Vagina (tissue), 2 donors: ENCODE measurements around the gene STK32B. TPM values are rescaled to one million over a fixed set of nuclear protein-coding genes. Genes with fewer than 3 reads are reported as not detected.

ENCODE experiments used
- DNase-seq, 2 donors: peaks; one replicate each; pipeline ENCODE4 v3.0.0-alpha.2; 2017; ENCODE audit errors: extremely low spot score in 2 of 2
- H3K27ac ChIP-seq: fragments of 200-600 bp; sonication (generic); one replicate; pipeline ENCODE4 v1.5.1; 2019
- H3K27me3 ChIP-seq: fragments of 200-600 bp; sonication (generic); one replicate; pipeline ENCODE4 v1.5.1; 2019
- H3K36me3 ChIP-seq, 2 donors: fragments of 200-600 bp; sonication (generic); one replicate each; pipeline ENCODE4 v1.5.1; 2017 to 2019
- H3K4me1 ChIP-seq: fragments of 200-600 bp; sonication (generic); one replicate; pipeline ENCODE4 v1.5.1; 2019
- H3K4me3 ChIP-seq, 2 donors: fragments of 200-600 bp; sonication (generic); 1 replicate in 1 of 2; 2 replicates in 1 of 2; pipeline ENCODE4 v1.5.1; 2016 to 2019
- H3K9me3 ChIP-seq: fragments of 200-600 bp; sonication (generic); one replicate; pipeline ENCODE4 v1.5.1; 2019
- POLR2A ChIP-seq, 2 donors: fragments of 450-650 bp; IDR thresholded peaks; one replicate each; pipeline ENCODE4 v1.6.1; 2017; ENCODE audit warnings: antibody characterized with exemption in 2 of 2, mild to moderate bottlenecking in 2 of 2, moderate library complexity in 2 of 2
- POLR2AphosphoS5 ChIP-seq, 2 donors: sonication (generic); formaldehyde crosslinking; IDR thresholded peaks; one replicate each; pipeline ENCODE4 v1.9.0; 2017; ENCODE audit warnings: antibody characterized with exemption in 2 of 2, mild to moderate bottlenecking in 2 of 2, low read depth in 1 of 2; ENCODE audit not compliant: insufficient read depth in 1 of 2
- intact Hi-C: fragments of 100-400 bp; cut with DNase I; formaldehyde crosslinking; loops from one replicate; pipeline ENCODE4 v1.15.1; 2023
- total RNA-seq: library from RNA; depleted of rRNA; stranded (reverse); fragments of >200 nt; gene quantifications from one replicate; pipeline ENCODE4 v1.2.3, GENCODE V29; 2016
- TF ChIP-seq, protein P1 (sequence below), 3 experiments: fragments of 450-650 bp in 2 of 3; fragments of 200-600 bp in 1 of 3; sonication (generic) in 1 of 3; IDR thresholded peaks; one replicate each; pipeline ENCODE4 v1.5.1; 2017 to 2019; ENCODE audit warnings: antibody characterized with exemption in 3 of 3, mild to moderate bottlenecking in 2 of 3, moderate library complexity in 2 of 3

The STK32B gene
- total RNA-seq, 1 donor from 2014 or later, result 6.4 TPM

DNA sequence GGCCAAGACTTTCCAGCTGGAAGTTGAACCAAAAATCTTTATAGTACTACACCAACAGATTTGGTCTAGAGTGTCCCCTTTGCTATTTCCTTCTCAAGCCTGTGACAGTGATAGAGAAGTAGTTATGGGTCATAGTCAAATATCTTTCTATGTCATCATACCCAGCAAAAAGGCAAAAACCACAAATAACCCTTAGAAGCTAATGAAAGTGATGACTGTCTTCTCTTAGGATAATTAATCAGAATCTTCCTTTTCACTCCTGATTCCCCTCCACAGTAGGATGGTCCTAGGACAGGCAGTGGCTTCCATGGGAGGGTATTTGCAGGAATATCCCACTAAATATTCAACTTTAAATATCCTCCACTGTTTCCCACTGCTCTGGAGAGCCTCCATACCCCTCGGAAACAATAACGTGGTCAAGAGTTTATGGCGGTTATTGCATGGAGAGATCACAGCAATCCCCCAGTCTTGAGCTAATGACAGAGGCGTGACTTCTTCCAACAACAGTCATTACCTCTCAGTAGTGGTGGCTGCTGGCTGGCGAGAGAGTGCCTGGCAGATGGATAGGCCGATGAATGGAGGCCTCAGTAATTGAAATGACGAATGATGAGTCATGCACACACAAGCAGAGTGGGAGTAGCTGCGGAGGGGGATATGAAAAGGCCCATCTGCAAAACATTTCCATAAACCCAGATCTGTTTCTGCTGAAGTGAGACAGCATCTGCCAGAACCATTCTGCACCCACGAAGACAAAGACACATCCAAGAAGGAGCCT is 154.9 kb downstream of the STK32B start:
- no peaks in the 10 kb centered on the region for H3K9me3 ChIP-seq
- DNase-seq, result peak in 1 of 2 donors; percentile 92
- peaks cover 6% of the 10 kb centered on the region for H3K4me1 ChIP-seq
- no peak for TF ChIP-seq POLR2AphosphoS5 (IDR thresholded peaks at IDR 0.05; ENCODE audit: insufficient read depth in 1 of 2, low read depth in 1 of 2)
- TF ChIP-seq, protein P1, sequence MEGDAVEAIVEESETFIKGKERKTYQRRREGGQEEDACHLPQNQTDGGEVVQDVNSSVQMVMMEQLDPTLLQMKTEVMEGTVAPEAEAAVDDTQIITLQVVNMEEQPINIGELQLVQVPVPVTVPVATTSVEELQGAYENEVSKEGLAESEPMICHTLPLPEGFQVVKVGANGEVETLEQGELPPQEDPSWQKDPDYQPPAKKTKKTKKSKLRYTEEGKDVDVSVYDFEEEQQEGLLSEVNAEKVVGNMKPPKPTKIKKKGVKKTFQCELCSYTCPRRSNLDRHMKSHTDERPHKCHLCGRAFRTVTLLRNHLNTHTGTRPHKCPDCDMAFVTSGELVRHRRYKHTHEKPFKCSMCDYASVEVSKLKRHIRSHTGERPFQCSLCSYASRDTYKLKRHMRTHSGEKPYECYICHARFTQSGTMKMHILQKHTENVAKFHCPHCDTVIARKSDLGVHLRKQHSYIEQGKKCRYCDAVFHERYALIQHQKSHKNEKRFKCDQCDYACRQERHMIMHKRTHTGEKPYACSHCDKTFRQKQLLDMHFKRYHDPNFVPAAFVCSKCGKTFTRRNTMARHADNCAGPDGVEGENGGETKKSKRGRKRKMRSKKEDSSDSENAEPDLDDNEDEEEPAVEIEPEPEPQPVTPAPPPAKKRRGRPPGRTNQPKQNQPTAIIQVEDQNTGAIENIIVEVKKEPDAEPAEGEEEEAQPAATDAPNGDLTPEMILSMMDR (IDR thresholded peaks at IDR 0.05), result no peak
- TF ChIP-seq POLR2A (IDR thresholded peaks at IDR 0.05), result no peak
- intact Hi-C loops, result no loop called here
- peak overlapping the region; percentile 57 for H3K27ac ChIP-seq
- H3K4me3 ChIP-seq, result no peak overlapping the region
- H3K27me3 ChIP-seq, result no peaks in the 10 kb centered on the region
- no peaks in the 10 kb centered on the region for H3K36me3 ChIP-seq

DNA sequence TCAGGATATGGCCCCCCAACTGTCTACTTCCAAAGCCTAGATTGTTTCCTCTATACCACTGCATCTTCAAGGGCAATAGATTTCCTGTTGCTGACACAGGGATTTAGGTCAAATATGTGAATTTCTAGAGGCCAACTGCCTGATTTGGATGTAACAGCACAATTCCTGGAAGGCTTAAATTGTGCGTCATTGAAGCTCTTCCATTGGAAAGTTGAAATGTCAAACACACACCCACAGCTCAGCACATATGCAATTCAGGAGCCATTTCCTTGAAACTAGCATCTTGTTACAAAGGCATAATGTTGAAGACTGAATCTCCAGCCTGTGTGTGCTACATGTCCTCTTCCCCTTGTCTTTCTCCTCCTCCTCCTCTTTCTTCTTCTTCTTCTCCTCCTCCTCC is 158.6 kb downstream of the STK32B start:
- Histone ChIP-seq H3K36me3 (no peaks in the 10 kb centered on the region), H3K4me1 (no peaks in the 10 kb centered on the region), H3K4me3 (no peak overlapping the region), H3K27ac (no peak overlapping the region), H3K9me3 (no peaks in the 10 kb centered on the region), H3K27me3 (no peaks in the 10 kb centered on the region)
- TF ChIP-seq POLR2AphosphoS5 (IDR thresholded peaks at IDR 0.05; ENCODE audit: insufficient read depth in 1 of 2, low read depth in 1 of 2), result no peak
- no peak for DNase-seq
- intact Hi-C loops, result no loop called here

DNA sequence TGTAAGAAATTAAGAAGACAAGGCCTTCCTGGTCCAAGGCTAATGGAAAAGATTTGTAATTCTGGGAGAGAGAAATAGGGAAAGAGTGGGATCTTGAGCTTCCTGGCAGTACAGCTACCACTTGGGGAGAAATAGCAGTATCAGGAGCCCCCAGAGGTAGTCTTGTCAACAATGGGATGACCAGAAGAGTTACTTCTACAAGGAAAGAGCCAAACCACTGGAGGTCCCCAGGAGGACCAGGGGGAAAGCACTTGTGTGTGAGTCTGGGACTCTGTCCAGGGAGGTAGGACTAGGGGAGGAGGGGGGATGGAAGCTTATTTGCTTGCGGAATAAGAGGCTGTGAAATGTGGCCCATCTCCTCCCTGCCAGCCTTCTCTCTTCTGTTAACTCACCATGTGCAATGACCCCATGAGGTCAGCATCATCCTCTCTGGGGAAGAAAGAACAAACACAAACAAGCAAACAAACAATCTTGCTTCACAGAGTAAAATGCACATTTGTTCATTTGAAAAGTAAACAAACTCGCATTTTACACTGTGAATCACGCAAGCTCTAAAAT is 160.1 kb downstream of the STK32B start:
- DNase-seq, result no peak
- TF ChIP-seq POLR2A (IDR thresholded peaks at IDR 0.05), result no peak
- intact Hi-C loops, result no loop called here
- Histone ChIP-seq H3K27ac (no peak overlapping the region), H3K4me1 (no peaks in the 10 kb centered on the region), H3K36me3 (no peaks in the 10 kb centered on the region), H3K27me3 (no peaks in the 10 kb centered on the region), H3K9me3 (no peaks in the 10 kb centered on the region), H3K4me3 (no peak overlapping the region)

GRCh38 chr4:5212255-5213013 is 161.2 kb downstream of the STK32B start:
- no peaks in the 10 kb centered on the region for H3K36me3 ChIP-seq
- no peaks in the 10 kb centered on the region for H3K9me3 ChIP-seq
- no peak for DNase-seq
- no peak overlapping the region for H3K4me3 ChIP-seq
- H3K4me1 ChIP-seq, result no peaks in the 10 kb centered on the region
- intact Hi-C loops, result no loop called here
- H3K27ac ChIP-seq, result no peak overlapping the region
- TF ChIP-seq, protein P1 (IDR thresholded peaks at IDR 0.05), result no peak
- no peak for TF ChIP-seq POLR2A (IDR thresholded peaks at IDR 0.05)
- no peak for TF ChIP-seq POLR2AphosphoS5 (IDR thresholded peaks at IDR 0.05; ENCODE audit: insufficient read depth in 1 of 2, low read depth in 1 of 2)
- H3K27me3 ChIP-seq, result no peaks in the 10 kb centered on the region

- Histone ChIP-seq H3K4me3 (no peak overlapping the region), H3K27ac (no peak overlapping the region), H3K27me3 (no peaks in the 10 kb centered on the region), H3K4me1 (no peaks in the 10 kb centered on the region), H3K9me3 (no peaks in the 10 kb centered on the region), H3K36me3 (no peaks in the 10 kb centered on the region)
- TF ChIP-seq POLR2AphosphoS5 (IDR thresholded peaks at IDR 0.05; ENCODE audit: insufficient read depth in 1 of 2, low read depth in 1 of 2) (no peak), POLR2A (IDR thresholded peaks at IDR 0.05) (no peak)
- TF ChIP-seq, protein P1 (IDR thresholded peaks at IDR 0.05), result no peak
- DNase-seq, result no peak
- intact Hi-C loops, result no loop called here
Measured at GRCh38 chr4:5213087-5213595, 161.9 kb downstream of the STK32B start.
